BE2C (cell line): ENCODE data around the gene COMT.

Experiments
- DNase-seq: peaks from one replicate; pipeline ENCODE4 v3.0.0-alpha.2; 2020
- H3K27me3 ChIP-seq: fragments of 250-450 bp; sonication (Bioruptor Pico); 2 replicates; pipeline ENCODE4 v1.5.1; 2020; ENCODE audit warnings: mild to moderate bottlenecking
- H3K36me3 ChIP-seq: fragments of 250-450 bp; sonication (Bioruptor Pico); 2 replicates; pipeline ENCODE4 v1.5.1; 2020; ENCODE audit warnings: mild to moderate bottlenecking
- H3K4me1 ChIP-seq: fragments of 250-450 bp; sonication (Bioruptor Pico); 2 replicates; pipeline ENCODE4 v1.5.1; 2020
- H3K4me3 ChIP-seq: 2 replicates; pipeline ENCODE4 v1.5.1; 2011; ENCODE audit warnings: low read depth, low read length
- H3K9me3 ChIP-seq: fragments of 250-450 bp; sonication (Bioruptor Pico); 2 replicates; pipeline ENCODE4 v1.5.1; 2020
- CTCF ChIP-seq: IDR thresholded peaks from 2 replicates; pipeline ENCODE4 v1.5.1; 2012; ENCODE audit warnings: mild to moderate bottlenecking, low read depth, low read length

The COMT gene

DNA sequence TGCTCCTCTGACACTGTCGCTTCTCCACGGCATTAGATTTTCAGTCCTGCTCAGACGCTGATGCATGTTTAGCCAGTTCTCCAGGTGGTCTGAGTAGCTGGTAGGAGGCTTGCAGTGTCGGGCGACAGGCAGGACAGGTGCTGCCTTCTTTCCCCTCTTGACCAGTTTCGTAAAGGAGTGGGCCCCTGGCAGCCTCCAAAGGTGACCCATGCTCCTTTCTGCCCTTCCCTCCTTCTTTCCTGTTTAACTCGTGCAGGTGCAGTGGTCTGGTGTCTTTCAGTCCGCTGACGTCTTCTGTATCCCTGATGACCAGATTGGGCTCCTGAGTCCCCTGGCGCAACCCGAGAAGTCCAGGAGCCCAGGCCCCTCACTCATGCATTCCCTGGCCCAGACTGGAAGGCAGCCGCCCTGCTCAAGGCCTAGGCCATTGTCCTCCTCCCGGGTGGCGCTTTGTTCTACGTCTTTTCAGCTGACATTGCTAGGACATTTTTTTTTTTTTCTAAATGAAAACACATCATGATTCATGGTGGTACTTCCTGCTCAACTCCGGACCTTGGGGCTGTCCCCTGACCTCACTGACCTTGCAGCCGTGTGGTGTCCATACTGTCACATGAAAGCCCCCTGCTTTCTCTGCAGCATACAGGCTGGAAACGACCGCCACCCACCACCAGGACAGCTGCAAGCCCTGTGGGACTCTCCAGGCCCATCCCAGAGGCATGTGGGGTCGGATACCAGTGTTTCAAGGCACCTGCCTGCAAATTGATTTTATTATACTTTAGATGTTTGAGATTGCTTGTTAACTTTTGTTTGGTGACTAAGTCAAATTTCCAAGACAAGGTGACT lies 25.6 kb downstream of the COMT start:
- no peaks in the 10 kb centered on the region for H3K27me3 ChIP-seq
- peaks cover 58% of the 10 kb centered on the region for H3K36me3 ChIP-seq
- no peak overlapping the region for H3K4me3 ChIP-seq
- H3K9me3 ChIP-seq, result no peaks in the 10 kb centered on the region
- no peak for TF ChIP-seq CTCF
- no peak for DNase-seq
- peaks cover 26% of the 10 kb centered on the region for H3K4me1 ChIP-seq

GRCh38 chr22:19967850-19968449 lies 26.4 kb downstream of the COMT start:
- H3K9me3 ChIP-seq, result no peaks in the 10 kb centered on the region
- H3K27me3 ChIP-seq, result no peaks in the 10 kb centered on the region
- no peak for DNase-seq
- H3K4me1 ChIP-seq, result peaks cover 20% of the 10 kb centered on the region
- TF ChIP-seq CTCF, result no peak
- H3K36me3 ChIP-seq, result peaks cover 66% of the 10 kb centered on the region
- no peak overlapping the region for H3K4me3 ChIP-seq

- H3K4me1 ChIP-seq, result peaks cover 15% of the 10 kb centered on the region
- no peaks in the 10 kb centered on the region for H3K9me3 ChIP-seq
- H3K36me3 ChIP-seq, result peaks cover 69% of the 10 kb centered on the region
- no peaks in the 10 kb centered on the region for H3K27me3 ChIP-seq
- H3K4me3 ChIP-seq, result no peak overlapping the region
- DNase-seq, result no peak
- no peak for TF ChIP-seq CTCF
These were observed 26.9 kb downstream of the COMT start for GRCh38 chr22:19968450-19968891.

GRCh38 chr22:19969141-19969928 lies 27.8 kb downstream of the COMT start:
- H3K27me3 ChIP-seq, result no peaks in the 10 kb centered on the region
- peaks cover 19% of the 10 kb centered on the region for H3K4me1 ChIP-seq
- H3K9me3 ChIP-seq, result no peaks in the 10 kb centered on the region
- DNase-seq, result no peak
- H3K4me3 ChIP-seq, result no peak overlapping the region
- no peak for TF ChIP-seq CTCF
- H3K36me3 ChIP-seq, result peaks cover 69% of the 10 kb centered on the region

DNA sequence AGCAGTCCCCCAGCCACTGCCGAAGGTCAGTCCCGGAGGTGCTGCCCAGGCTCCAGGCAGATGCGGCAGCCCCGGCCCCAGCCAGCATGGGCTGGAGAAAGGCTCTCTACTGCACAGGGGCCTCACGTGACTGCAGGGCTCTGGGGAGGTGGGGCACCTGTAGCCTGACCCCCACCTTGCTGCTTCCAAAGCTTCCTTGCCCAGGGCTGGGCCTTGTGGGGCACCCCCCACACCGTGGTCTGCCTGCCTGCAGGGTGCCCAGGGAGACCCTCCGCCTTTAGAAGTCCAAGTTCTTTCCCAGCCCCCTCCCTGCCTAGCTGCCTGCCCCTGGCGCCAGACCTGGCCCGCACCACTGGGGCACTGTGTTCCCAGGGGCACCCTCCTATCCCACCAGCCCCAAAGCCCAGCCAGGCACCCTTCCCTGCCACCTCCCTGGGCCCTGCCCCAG lies 28.5 kb downstream of the COMT start:
- Histone ChIP-seq H3K9me3 (no peaks in the 10 kb centered on the region), H3K27me3 (no peaks in the 10 kb centered on the region), H3K36me3 (peaks cover 69% of the 10 kb centered on the region), H3K4me1 (peaks cover 24% of the 10 kb centered on the region), H3K4me3 (no peak overlapping the region)
- TF ChIP-seq CTCF, result no peak
- DNase-seq, result no peak
